Measurements from ENCODE around the gene UIMC1.

Gene UIMC1

DNA sequence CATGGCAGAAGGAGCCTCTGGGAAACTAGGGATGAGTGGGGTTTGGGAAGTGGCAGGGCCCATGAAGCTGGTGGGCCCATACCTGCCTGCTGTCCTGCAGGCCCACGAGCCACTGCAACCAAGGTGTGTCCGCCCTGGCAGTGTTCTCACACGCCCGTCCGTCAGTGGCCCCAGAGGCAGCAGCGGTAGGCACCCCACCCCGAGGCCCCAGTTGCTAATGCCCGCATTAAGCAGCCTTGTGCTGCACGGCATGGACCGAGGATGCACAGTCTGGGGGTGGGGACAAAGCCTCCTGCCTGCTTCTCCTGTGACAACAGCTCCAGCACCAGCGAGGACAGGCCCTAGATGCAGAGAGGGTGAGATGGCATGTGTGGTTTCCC lies 148.7 kb downstream of the UIMC1 start:
- TF ChIP-seq, protein P1, sequence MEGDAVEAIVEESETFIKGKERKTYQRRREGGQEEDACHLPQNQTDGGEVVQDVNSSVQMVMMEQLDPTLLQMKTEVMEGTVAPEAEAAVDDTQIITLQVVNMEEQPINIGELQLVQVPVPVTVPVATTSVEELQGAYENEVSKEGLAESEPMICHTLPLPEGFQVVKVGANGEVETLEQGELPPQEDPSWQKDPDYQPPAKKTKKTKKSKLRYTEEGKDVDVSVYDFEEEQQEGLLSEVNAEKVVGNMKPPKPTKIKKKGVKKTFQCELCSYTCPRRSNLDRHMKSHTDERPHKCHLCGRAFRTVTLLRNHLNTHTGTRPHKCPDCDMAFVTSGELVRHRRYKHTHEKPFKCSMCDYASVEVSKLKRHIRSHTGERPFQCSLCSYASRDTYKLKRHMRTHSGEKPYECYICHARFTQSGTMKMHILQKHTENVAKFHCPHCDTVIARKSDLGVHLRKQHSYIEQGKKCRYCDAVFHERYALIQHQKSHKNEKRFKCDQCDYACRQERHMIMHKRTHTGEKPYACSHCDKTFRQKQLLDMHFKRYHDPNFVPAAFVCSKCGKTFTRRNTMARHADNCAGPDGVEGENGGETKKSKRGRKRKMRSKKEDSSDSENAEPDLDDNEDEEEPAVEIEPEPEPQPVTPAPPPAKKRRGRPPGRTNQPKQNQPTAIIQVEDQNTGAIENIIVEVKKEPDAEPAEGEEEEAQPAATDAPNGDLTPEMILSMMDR (conservative IDR thresholded peaks at IDR 0.05; ENCODE audit: low read depth, low read length), result no peak
- H3K4me3 ChIP-seq (ENCODE audit: low read length), result no peak overlapping the region
- DNase-seq (ENCODE audit: low read depth), result no peak

DNA sequence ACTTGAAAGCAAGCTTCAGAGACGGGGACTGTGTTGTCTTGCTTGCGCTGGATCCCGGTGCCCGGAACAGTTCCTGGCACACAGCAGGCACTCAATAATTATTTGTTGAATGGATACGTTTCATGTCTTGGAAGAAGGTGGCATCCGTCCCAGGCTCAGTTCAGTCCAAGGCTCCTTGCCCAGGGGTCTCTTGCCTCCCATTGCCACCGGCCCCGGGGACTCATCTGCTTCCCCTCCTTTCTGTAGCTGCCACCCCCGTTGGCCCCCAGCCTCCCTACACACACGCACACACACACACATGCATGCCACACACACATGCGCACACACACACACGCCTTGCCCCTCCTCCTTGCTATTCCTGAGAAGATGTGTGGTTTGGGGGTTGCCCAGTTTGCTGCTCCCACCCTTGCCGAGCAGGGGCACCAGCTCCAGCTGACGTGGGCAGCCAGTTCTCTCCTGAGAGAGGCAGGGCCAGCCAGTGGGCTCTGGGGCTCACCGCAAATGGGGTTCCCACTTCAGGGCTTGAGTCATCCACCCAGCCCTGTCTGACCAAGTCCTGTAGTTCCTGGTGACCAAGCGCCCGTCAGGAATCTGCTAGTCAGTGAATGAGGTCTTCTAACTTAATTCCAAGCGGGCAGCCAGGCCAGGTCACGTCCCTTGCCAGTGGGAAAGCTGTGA lies 149.2 kb downstream of the UIMC1 start:
- no peak for DNase-seq (ENCODE audit: low read depth)
- TF ChIP-seq, protein P1 (conservative IDR thresholded peaks at IDR 0.05; ENCODE audit: low read depth, low read length), result no peak
- no peak overlapping the region for H3K4me3 ChIP-seq (ENCODE audit: low read length)

DNA sequence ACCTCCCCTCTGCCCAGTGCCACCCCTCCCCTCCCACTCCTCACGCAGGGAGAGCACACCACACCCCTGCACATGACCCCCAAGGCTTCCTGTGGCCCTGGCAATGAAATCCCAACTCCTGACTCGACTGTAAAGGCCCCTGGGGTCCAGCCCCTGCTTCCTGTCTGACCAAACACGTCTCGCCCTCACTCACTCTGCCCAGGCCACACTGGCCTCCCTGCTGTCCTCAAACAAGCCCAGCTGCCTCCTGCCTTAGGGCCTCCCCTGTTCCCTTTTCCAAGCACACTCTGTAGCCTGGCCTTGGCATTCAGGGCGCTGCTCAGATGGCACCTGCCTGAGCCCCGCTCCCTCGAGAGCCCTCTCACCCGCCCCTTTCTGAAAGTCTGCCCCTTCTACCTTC lies 149.8 kb downstream of the UIMC1 start:
- TF ChIP-seq, protein P1 (conservative IDR thresholded peaks at IDR 0.05; ENCODE audit: low read depth, low read length), result no peak
- H3K4me3 ChIP-seq (ENCODE audit: low read length), result no peak overlapping the region
- DNase-seq (ENCODE audit: low read depth), result no peak

DNA sequence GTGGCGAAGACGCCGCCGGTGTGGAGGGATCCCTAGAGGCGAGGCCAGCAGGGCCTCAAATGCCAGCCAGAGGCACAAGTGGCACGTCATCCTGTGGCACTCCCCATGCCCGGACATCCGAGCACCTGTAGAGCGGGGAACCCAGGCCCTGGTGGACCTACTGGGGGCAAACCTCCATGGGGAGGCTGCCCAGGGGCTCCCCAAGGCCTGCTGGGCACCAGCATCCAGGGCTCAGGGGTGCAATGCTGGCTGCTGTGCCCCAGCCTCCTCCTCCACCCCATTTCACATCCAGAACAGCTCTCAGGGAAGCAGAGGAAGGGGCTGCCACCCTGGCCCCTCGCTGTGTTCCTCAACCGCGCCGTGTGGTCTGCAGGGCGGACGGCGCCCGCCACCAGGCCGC lies 151.0 kb downstream of the UIMC1 start:
- TF ChIP-seq, protein P1 (conservative IDR thresholded peaks at IDR 0.05; ENCODE audit: low read depth, low read length), result no peak
- no peak overlapping the region for H3K4me3 ChIP-seq (ENCODE audit: low read length)
- no peak for DNase-seq (ENCODE audit: low read depth)

All from retinal pigment epithelial cell (primary cell).